Neural progenitor cell (in vitro differentiated cells): ENCODE data around the gene ORC3. TPM values are rescaled to one million over a fixed set of nuclear protein-coding genes. Genes with fewer than 3 reads are reported as not detected.

Experiments
- DNase-seq: peaks from one replicate; pipeline ENCODE4 v3.0.0-alpha.2; 2016; ENCODE audit warnings: low spot score
- H2AFZ ChIP-seq: fragments of 200-600 bp; sonication (generic); replicated peaks from 2 replicates; pipeline ENCODE4 v1.6.1; 2016; ENCODE audit warnings: antibody characterized with exemption
- H3F3A ChIP-seq: fragments of 200-600 bp; sonication (generic); 2 replicates; pipeline ENCODE4 v1.6.1; 2016; ENCODE audit warnings: antibody characterized with exemption, low read depth
- H3K27ac ChIP-seq: fragments of 200-600 bp; sonication (generic); 2 replicates; pipeline ENCODE4 v1.5.1; 2016; ENCODE audit warnings: mild to moderate bottlenecking
- H3K27me3 ChIP-seq: fragments of 200-600 bp; sonication (generic); 2 replicates; pipeline ENCODE4 v1.6.1; 2016; ENCODE audit warnings: mild to moderate bottlenecking, moderate library complexity
- H3K36me3 ChIP-seq: fragments of 200-600 bp; sonication (generic); 2 replicates; pipeline ENCODE4 v1.5.1; 2016
- H3K4me1 ChIP-seq: fragments of 200-600 bp; sonication (generic); 2 replicates; pipeline ENCODE4 v1.6.1; 2016; ENCODE audit warnings: mixed run types
- H3K4me2 ChIP-seq: fragments of 200-600 bp; sonication (generic); 2 replicates; pipeline ENCODE4 v1.6.1; 2016
- H3K4me3 ChIP-seq: fragments of 200-600 bp; sonication (generic); 2 replicates; pipeline ENCODE4 v1.5.1; 2016
- H3K79me2 ChIP-seq: fragments of 200-600 bp; sonication (generic); 2 replicates; pipeline ENCODE4 v1.6.1; 2016; ENCODE audit warnings: low read depth
- H3K9ac ChIP-seq: fragments of 200-600 bp; sonication (generic); 2 replicates; pipeline ENCODE4 v1.6.1; 2016
- H3K9me3 ChIP-seq: fragments of 200-600 bp; sonication (generic); 2 replicates; pipeline ENCODE4 v1.5.1; 2016; ENCODE audit warnings: low read depth
- H4K20me1 ChIP-seq: fragments of 200-600 bp; sonication (generic); 2 replicates; pipeline ENCODE4 v1.6.1; 2016; ENCODE audit warnings: low read depth
- H3K27ac Mint-ChIP-seq: 3 replicates; pipeline ENCODE4 v1.8.0; 2021; ENCODE audit warnings: mixed read lengths
- H3K27me3 Mint-ChIP-seq: 2 replicates; pipeline ENCODE4 v1.8.0; 2022; ENCODE audit warnings: low read depth, mild to moderate bottlenecking, inconsistent platforms, moderate library complexity, mixed read lengths; ENCODE audit not compliant: insufficient read depth
- H3K36me3 Mint-ChIP-seq: 3 replicates; pipeline ENCODE4 v1.8.0; 2021; ENCODE audit warnings: mixed read lengths
- H3K4me1 Mint-ChIP-seq: 3 replicates; pipeline ENCODE4 v1.8.0; 2021; ENCODE audit warnings: mixed read lengths
- H3K4me3 Mint-ChIP-seq: 3 replicates; pipeline ENCODE4 v1.8.0; 2021; ENCODE audit warnings: mild to moderate bottlenecking, moderate library complexity, mixed read lengths
- H3K9me3 Mint-ChIP-seq: 3 replicates; pipeline ENCODE4 v1.8.0; 2020; ENCODE audit warnings: mixed read lengths
- CTCF ChIP-seq: fragments of 200-600 bp; sonication (generic); IDR thresholded peaks from 2 replicates; pipeline ENCODE4 v1.5.1; 2017; ENCODE audit warnings: antibody characterized with exemption, mild to moderate bottlenecking
- EZH2 ChIP-seq: fragments of 200-600 bp; sonication (generic); IDR thresholded peaks from 2 replicates; pipeline ENCODE4 v1.6.1; 2017; ENCODE audit warnings: antibody characterized with exemption, mild to moderate bottlenecking, moderate library complexity
- EZH2phosphoT487 ChIP-seq: fragments of 200-600 bp; sonication (generic); IDR thresholded peaks from 2 replicates; pipeline ENCODE4 v1.6.1; 2017; ENCODE audit warnings: antibody characterized with exemption
- total RNA-seq: library from RNA; depleted of rRNA; stranded (reverse); fragments of >200 nt; gene quantifications from 2 replicates; pipeline ENCODE4 v1.2.3, GENCODE V29; 2015; ENCODE audit warnings: low replicate concordance

Gene ORC3
- total RNA-seq, 1 donor from 2014 or later: 99.3 TPM

DNA sequence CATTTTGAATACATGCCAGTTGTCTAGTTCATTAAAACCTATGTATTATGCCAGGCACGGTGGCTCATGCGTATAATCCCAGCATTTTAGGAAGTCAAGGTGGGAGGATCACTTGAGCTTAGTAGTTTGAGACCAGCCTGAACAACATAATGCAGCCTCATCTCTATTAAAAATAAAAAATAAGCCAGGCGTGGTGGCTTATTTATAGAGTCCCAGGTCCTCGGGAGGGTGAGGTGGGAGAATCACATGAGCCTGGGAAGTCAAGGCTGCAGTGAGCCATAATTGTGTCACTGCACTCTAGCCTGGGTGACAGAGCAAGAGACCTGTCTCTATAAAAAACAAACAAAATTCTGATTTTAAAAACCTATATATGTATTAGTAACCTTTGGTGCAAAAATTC is 27.5 kb downstream of the ORC3 start:
- no peaks in the 10 kb centered on the region for H3K9me3 ChIP-seq
- H3F3A ChIP-seq: no peaks in the 10 kb centered on the region
- H3K27ac ChIP-seq: no peak overlapping the region
- H3K9ac ChIP-seq: no peak overlapping the region
- no peak overlapping the region for H3K4me2 ChIP-seq
- no peak for DNase-seq
- H3K4me1 Mint-ChIP-seq: no peaks in the 10 kb centered on the region
- TF ChIP-seq EZH2phosphoT487 (no peak), EZH2 (no peak), CTCF (no peak)
- no peaks in the 10 kb centered on the region for H3K9me3 Mint-ChIP-seq
- H3K4me3 Mint-ChIP-seq: no peak overlapping the region
- H3K36me3 Mint-ChIP-seq: peaks cover 21% of the 10 kb centered on the region
- no peaks in the 10 kb centered on the region for H3K79me2 ChIP-seq
- no peak overlapping the region for H3K27ac Mint-ChIP-seq
- no peak overlapping the region for H2AFZ ChIP-seq
- no peak overlapping the region for H3K4me3 ChIP-seq
- no peaks in the 10 kb centered on the region for H3K4me1 ChIP-seq
- H3K36me3 ChIP-seq: peaks cover 13% of the 10 kb centered on the region
- H3K27me3 Mint-ChIP-seq: peaks cover 3% of the 10 kb centered on the region
- H4K20me1 ChIP-seq: no peaks in the 10 kb centered on the region
- no peaks in the 10 kb centered on the region for H3K27me3 ChIP-seq

DNA sequence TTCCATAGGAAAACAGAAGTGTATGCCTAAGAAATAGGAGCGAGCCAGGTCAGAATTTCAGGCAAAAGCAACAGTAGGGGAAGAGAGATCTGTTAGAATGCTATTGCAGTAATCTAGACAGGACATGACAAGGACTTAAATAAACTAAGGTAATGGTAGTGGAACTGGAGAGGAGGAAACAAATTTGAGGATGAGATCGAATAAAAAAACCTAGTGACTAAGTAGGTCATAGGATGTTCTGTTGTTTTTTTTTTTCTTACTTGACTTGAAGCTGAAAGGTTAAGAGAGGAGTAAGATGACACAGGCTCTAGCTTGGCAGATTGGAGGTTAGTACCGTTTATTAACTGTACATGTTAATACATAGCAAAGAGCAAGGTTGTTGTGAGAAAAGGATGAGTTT is 28.6 kb downstream of the ORC3 start:
- Mint-ChIP-seq H3K36me3 (peaks cover 16% of the 10 kb centered on the region), H3K4me1 (no peaks in the 10 kb centered on the region), H3K9me3 (no peaks in the 10 kb centered on the region), H3K4me3 (no peak overlapping the region), H3K27ac (no peak overlapping the region), H3K27me3 (peaks cover 3% of the 10 kb centered on the region)
- Histone ChIP-seq H3K36me3 (peaks cover 13% of the 10 kb centered on the region), H4K20me1 (no peaks in the 10 kb centered on the region), H3K79me2 (no peaks in the 10 kb centered on the region), H3K27me3 (no peaks in the 10 kb centered on the region), H3K4me1 (no peaks in the 10 kb centered on the region), H3F3A (no peaks in the 10 kb centered on the region), H2AFZ (no peak overlapping the region), H3K9ac (no peak overlapping the region), H3K27ac (no peak overlapping the region), H3K4me3 (no peak overlapping the region), H3K4me2 (no peak overlapping the region), H3K9me3 (no peaks in the 10 kb centered on the region)
- DNase-seq: no peak
- no peak for TF ChIP-seq EZH2phosphoT487
- no peak for TF ChIP-seq CTCF
- TF ChIP-seq EZH2: no peak

GRCh38 chr6:87623248-87623647 is 33.3 kb downstream of the ORC3 start:
- Mint-ChIP-seq H3K4me3 (no peak overlapping the region), H3K36me3 (peaks cover 21% of the 10 kb centered on the region), H3K9me3 (no peaks in the 10 kb centered on the region), H3K27me3 (no peaks in the 10 kb centered on the region), H3K27ac (no peak overlapping the region), H3K4me1 (no peaks in the 10 kb centered on the region)
- H3K9me3 ChIP-seq: no peaks in the 10 kb centered on the region
- no peak overlapping the region for H3K27ac ChIP-seq
- no peaks in the 10 kb centered on the region for H3K27me3 ChIP-seq
- no peaks in the 10 kb centered on the region for H3K4me1 ChIP-seq
- H3K9ac ChIP-seq: no peak overlapping the region
- no peaks in the 10 kb centered on the region for H3K79me2 ChIP-seq
- no peaks in the 10 kb centered on the region for H3F3A ChIP-seq
- no peaks in the 10 kb centered on the region for H4K20me1 ChIP-seq
- no peak overlapping the region for H3K4me3 ChIP-seq
- H2AFZ ChIP-seq: no peak overlapping the region
- no peak for TF ChIP-seq EZH2phosphoT487
- no peak for TF ChIP-seq EZH2
- TF ChIP-seq CTCF: no peak
- peaks cover 8% of the 10 kb centered on the region for H3K36me3 ChIP-seq
- no peak for DNase-seq
- no peak overlapping the region for H3K4me2 ChIP-seq

- peaks cover 4% of the 10 kb centered on the region for H3K4me1 Mint-ChIP-seq
- TF ChIP-seq CTCF (no peak), EZH2 (no peak), EZH2phosphoT487 (no peak)
- Histone ChIP-seq H3K9ac (no peak overlapping the region), H3K4me3 (no peak overlapping the region), H3K4me1 (no peaks in the 10 kb centered on the region), H3K79me2 (no peaks in the 10 kb centered on the region), H3K27ac (no peak overlapping the region), H2AFZ (no peak overlapping the region), H3F3A (no peaks in the 10 kb centered on the region), H4K20me1 (no peaks in the 10 kb centered on the region), H3K27me3 (no peaks in the 10 kb centered on the region), H3K4me2 (no peak overlapping the region), H3K9me3 (no peaks in the 10 kb centered on the region), H3K36me3 (peaks cover 4% of the 10 kb centered on the region)
- H3K9me3 Mint-ChIP-seq: no peaks in the 10 kb centered on the region
- H3K27ac Mint-ChIP-seq: no peak overlapping the region
- H3K36me3 Mint-ChIP-seq: peaks cover 18% of the 10 kb centered on the region
- no peaks in the 10 kb centered on the region for H3K27me3 Mint-ChIP-seq
- H3K4me3 Mint-ChIP-seq: no peak overlapping the region
- DNase-seq: no peak
These were observed 38.5 kb downstream of the ORC3 start for GRCh38 chr6:87628424-87628823.
